A673 (cell line): Measurements from ENCODE around the gene PXDN. TPM values are rescaled to one million over a fixed set of nuclear protein-coding genes. Genes with fewer than 3 reads are reported as not detected.

Source experiments
- BruUV-seq: library from RNA; stranded (reverse); fragments of 400-500 nt; replicated peaks from 2 replicates; lab custom pipeline; 2021; lab: Mats Ljungman, UMichigan
- CTCF ChIA-PET: fragments of 300-600 bp; sonication (Branson Sonifier 250); formaldehyde crosslinking; loops from one replicate; lab custom pipeline; 2022; ENCODE audit warnings: antibody characterized with exemption; lab: Charles Lee
- POLR2A ChIA-PET: fragments of 300-600 bp; sonication (Branson Sonifier 250); formaldehyde crosslinking; loops from one replicate; lab custom pipeline; 2022; ENCODE audit warnings: antibody characterized with exemption; ENCODE audit not compliant: low non-redundant PET; lab: Charles Lee
- DNase-seq: peaks from one replicate; pipeline ENCODE4 v3.0.0-alpha.2; 2015; ENCODE audit warnings: low spot score
- H3K27ac ChIP-seq: fragments of 200-600 bp; sonication (generic); 2 replicates; pipeline ENCODE4 v1.5.1; 2016; ENCODE audit warnings: mixed run types, low read depth, mild to moderate bottlenecking, mixed read lengths, antibody characterized with exemption, low read length; ENCODE audit not compliant: poor library complexity, severe bottlenecking
- H3K27me3 ChIP-seq: fragments of 200-600 bp; sonication (generic); replicated peaks from 2 replicates; pipeline ENCODE4 v1.6.1; 2017; ENCODE audit warnings: mixed run types, low read depth, mild to moderate bottlenecking, mixed read lengths, antibody characterized with exemption, low read length; ENCODE audit not compliant: insufficient read depth, poor library complexity
- H3K36me3 ChIP-seq: fragments of 200-600 bp; sonication (generic); 2 replicates; pipeline ENCODE4 v1.6.1; 2016; ENCODE audit warnings: mixed run types, mild to moderate bottlenecking, mixed read lengths, antibody characterized with exemption, low read length; ENCODE audit not compliant: insufficient read depth, poor library complexity, severe bottlenecking
- H3K4me1 ChIP-seq: fragments of 200-600 bp; sonication (generic); 2 replicates; pipeline ENCODE4 v1.6.1; 2017; ENCODE audit warnings: mixed run types, mild to moderate bottlenecking, mixed read lengths, antibody characterized with exemption, low read length; ENCODE audit not compliant: insufficient read depth, poor library complexity, severe bottlenecking
- H3K4me3 ChIP-seq: fragments of 200-600 bp; sonication (generic); 2 replicates; pipeline ENCODE4 v1.5.1; 2016; ENCODE audit warnings: low read depth, mixed run types, mild to moderate bottlenecking, mixed read lengths, low read length; ENCODE audit not compliant: poor library complexity, severe bottlenecking
- H3K9me3 ChIP-seq: fragments of 200-600 bp; sonication (generic); 2 replicates; pipeline ENCODE4 v1.6.1; 2016; ENCODE audit warnings: mixed run types, low read depth, mild to moderate bottlenecking, mixed read lengths, antibody characterized with exemption, low read length; ENCODE audit not compliant: poor library complexity, severe bottlenecking
- EZH2 ChIP-seq: fragments of 200-600 bp; sonication (generic); IDR thresholded peaks from 2 replicates; pipeline ENCODE4 v1.6.1; 2017; ENCODE audit warnings: borderline replicate concordance, low read depth, mild to moderate bottlenecking, mixed read lengths, antibody characterized with exemption, low read length; ENCODE audit not compliant: poor library complexity, severe bottlenecking
- intact Hi-C: fragments of 100-400 bp; cut with micrococcal nuclease; formaldehyde crosslinking; loops from one replicate; pipeline ENCODE4 v1.10.0; 2022; ENCODE audit not compliant: unreplicated experiment
- total RNA-seq: library from RNA; stranded (reverse); gene quantifications from 2 replicates; pipeline ENCODE4 v1.2.3, GENCODE V29; 2021
- TF ChIP-seq, protein P1 (sequence below): fragments of 300-800, 200-600 bp; sonication (generic); conservative IDR thresholded peaks from 2 replicates; pipeline ENCODE4 v1.5.1; 2017; ENCODE audit warnings: low read depth, mild to moderate bottlenecking, antibody characterized with exemption, low read length, moderate library complexity, mixed read lengths

PXDN gene
- total RNA-seq, 1 experiment from 2014 or later, result 162 TPM

DNA sequence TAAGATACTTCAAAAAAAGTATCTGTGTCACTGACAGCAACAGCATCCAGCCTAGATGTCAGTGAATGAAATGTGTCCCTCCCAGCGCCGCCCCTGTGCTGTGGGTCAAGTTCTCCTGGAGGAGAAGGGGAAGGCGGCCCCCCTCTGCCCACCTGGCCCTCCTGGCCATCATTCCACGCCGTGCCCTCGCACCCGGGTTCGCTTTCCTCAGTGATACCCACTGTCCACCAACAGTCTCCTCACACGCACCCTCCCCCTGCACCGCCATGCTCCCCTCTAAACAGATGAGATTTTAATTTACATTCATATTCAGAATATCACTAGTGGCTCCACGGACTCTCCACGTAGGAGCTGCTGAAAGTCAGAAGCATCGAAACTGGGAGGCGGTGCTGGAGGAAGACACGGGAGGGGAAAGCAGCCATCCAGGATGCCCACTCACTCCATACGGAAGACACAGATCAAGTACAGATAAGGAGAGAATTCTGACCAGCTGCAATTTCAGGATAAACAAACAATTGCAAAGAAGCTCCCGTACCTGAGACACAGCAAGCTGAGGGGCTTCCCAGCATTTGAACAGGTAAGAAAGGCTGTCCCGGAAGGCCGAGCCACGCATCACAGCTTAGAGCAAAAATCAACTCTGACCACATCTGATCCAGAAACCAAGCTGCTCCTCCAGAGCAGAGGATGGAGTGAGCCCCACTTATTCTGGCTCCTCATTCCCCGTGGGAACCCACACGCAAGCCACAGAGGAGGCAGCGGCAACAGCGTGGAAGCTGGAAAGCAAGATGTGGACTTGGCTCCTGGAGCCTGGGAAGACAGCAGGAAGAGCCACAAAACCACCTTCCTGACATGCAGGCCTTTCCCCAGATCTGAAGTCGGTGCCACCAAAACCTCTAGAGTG, 49.7 kb downstream of the PXDN start:
- H3K4me1 ChIP-seq, result peaks cover 20% of the 10 kb centered on the region
- intact Hi-C loops, result no loop called here
- H3K9me3 ChIP-seq, result no peaks in the 10 kb centered on the region
- peaks cover 30% of the 10 kb centered on the region for H3K36me3 ChIP-seq
- ChIA-PET POLR2A (no interaction called here), CTCF (no interaction called here)
- TF ChIP-seq, protein P1, sequence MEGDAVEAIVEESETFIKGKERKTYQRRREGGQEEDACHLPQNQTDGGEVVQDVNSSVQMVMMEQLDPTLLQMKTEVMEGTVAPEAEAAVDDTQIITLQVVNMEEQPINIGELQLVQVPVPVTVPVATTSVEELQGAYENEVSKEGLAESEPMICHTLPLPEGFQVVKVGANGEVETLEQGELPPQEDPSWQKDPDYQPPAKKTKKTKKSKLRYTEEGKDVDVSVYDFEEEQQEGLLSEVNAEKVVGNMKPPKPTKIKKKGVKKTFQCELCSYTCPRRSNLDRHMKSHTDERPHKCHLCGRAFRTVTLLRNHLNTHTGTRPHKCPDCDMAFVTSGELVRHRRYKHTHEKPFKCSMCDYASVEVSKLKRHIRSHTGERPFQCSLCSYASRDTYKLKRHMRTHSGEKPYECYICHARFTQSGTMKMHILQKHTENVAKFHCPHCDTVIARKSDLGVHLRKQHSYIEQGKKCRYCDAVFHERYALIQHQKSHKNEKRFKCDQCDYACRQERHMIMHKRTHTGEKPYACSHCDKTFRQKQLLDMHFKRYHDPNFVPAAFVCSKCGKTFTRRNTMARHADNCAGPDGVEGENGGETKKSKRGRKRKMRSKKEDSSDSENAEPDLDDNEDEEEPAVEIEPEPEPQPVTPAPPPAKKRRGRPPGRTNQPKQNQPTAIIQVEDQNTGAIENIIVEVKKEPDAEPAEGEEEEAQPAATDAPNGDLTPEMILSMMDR, result no peak
- no peak for TF ChIP-seq EZH2
- no peak overlapping the region for H3K4me3 ChIP-seq
- DNase-seq, result no peak
- no TSS peak for BruUV-seq
- no peak overlapping the region for H3K27ac ChIP-seq
- no peaks in the 10 kb centered on the region for H3K27me3 ChIP-seq

DNA sequence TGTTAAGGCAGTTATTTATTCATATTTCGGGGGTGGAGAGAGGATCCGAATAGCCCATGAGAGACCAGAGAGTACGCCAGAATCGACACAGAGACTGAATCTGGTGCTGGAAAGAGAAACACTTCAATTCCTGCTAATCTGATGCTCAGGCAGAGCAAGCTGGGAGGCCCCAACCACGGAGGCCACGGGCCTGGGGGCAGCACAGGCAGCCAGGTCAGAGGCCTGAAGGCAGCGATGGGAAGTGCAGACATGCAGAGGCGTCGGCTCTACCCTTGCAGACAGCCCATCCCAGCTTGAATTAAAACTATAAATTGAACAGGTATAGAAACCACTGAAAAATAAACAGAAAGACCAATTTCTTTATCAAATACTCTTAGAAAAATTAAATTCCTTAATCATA, 50.6 kb downstream of the PXDN start:
- BruUV-seq, result no TSS peak
- H3K4me3 ChIP-seq, result no peak overlapping the region
- no peak overlapping the region for H3K27ac ChIP-seq
- POLR2A ChIA-PET, result no interaction called here
- CTCF ChIA-PET, result no interaction called here
- peaks cover 14% of the 10 kb centered on the region for H3K4me1 ChIP-seq
- no peaks in the 10 kb centered on the region for H3K9me3 ChIP-seq
- TF ChIP-seq EZH2, result no peak
- TF ChIP-seq, protein P1, result no peak
- no peak for DNase-seq
- intact Hi-C loops, result no loop called here
- H3K36me3 ChIP-seq, result peaks cover 39% of the 10 kb centered on the region
- H3K27me3 ChIP-seq, result no peaks in the 10 kb centered on the region

DNA sequence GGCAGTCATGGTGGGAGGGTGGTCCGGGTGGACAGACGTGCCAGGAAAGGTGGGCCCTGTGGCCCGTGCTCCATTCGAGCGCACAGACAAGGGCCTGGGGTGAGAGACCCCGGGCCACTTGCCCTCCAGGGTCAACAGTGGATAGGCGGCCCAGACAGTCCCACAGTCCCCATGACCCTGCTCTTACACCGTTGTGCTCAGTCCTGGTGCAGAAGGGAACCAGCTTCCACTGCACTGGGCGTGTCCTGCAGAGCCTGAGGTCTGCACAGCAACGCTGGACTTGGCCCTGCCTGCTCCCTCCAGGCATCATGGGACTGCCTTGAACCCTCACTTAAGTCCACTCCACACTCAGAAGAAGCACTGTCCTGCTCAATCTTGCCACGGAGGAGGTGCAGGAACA, 52.0 kb downstream of the PXDN start:
- BruUV-seq, result no TSS peak
- TF ChIP-seq, protein P1, result no peak
- no peak for TF ChIP-seq EZH2
- Histone ChIP-seq H3K27me3 (no peaks in the 10 kb centered on the region), H3K4me1 (peaks cover 2% of the 10 kb centered on the region), H3K36me3 (peaks cover 50% of the 10 kb centered on the region), H3K27ac (no peak overlapping the region), H3K4me3 (no peak overlapping the region), H3K9me3 (no peaks in the 10 kb centered on the region)
- no peak for DNase-seq
- ChIA-PET POLR2A (no interaction called here), CTCF (no interaction called here)
- intact Hi-C loops, result no loop called here
